Activated CD4-positive, alpha-beta T cell treated with anti-CD3 and anti-CD28 coated beads, Interleukin-2, amount 50 U/mL, for 24 hours (primary cell): Measurements from ENCODE around the gene SOHLH1.

Experiments
- DNase-seq, 2 donors: peaks; one replicate each; pipeline ENCODE4 v3.0.0-alpha.2; 2020; ENCODE audit warnings: low read depth in 1 of 2, low spot score in 1 of 2

Gene SOHLH1

DNA sequence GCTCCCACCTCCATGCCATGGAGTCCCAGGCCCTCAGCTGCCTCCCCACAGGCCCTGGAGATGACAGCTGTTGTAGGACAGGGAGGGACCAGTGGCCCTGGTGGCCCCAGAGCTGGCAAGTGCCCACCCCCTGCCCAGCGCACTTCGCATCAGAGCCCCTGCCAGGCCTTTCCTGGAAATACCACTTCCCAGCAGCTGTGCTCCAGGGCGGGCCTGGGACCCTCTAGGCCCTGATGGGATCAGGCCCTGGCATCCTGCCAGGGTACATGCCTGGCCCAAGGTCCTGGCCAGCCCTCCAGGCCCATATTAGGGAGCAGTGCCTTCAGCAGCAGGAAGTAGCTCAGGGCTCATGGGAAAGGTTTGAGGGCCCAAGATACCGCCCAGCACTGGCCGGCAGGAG is 5.2 kb upstream of the SOHLH1 start:
- DNase-seq, result no peak

DNA sequence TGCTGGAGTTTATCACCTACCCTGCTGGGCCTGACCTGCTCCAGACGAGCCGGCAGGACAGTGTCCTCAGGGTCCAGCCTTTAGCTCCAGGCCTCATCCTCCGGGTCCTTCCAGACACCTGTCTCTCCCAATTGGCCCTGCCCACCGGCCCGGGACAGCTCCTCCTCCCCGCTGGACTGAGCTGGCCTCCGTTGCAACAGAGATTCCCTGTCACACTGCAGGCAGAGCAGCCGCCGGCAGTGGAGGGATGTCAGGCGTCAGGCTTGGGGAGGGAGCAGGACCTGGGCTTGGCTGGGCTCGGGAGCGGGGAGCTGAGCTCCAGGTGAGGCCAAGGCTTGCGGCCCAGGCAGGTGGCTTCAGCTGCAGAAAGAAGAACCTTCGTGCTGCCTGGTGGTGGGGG is 4.4 kb upstream of the SOHLH1 start:
- no peak for DNase-seq

DNA sequence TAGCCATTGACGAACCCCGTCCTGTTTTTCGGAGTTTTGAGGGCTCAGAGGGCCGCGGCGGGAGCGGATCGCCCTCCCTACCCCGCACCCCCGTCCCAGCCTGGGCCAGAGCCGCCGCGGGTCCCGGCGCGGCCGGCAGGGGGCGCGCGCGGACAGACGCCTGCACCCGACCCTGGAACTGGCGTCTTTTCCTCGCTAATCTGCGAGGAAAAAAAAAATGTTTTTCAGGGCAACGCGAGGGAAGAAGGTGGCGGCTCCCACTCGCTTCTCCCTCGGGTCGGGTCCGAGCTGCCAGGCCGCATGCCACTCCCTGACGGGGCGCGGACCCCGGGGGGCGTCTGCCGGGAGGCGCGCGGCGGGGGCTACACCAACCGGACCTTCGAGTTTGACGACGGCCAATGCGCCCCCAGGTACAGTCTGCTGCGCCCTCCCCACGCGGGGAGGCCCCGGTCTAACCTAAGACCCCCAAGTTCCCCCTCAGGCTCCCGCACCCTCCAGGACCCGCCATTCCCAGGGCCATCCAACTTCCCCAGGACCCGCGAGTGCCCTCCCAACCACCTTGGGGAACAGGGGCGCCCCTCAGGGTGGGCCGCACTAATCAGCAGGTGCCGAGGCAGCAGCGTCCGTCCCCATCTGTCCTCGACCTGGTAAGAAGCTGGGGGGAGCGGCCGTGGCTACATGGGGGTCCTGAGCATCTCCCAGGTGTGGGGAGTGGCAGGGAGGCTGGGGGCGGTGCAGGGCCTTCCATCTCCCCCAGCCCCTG is 2.9 kb upstream of the SOHLH1 start, which contains the start of gene KCNT1:
Gene KCNT1, plus strand, starts transcription at position 227 of the 763 bp plus-strand sequence. Its CDS starts 74 bp downstream, at position 301.
- DNase-seq, result peak; percentile 32 to 35

DNA sequence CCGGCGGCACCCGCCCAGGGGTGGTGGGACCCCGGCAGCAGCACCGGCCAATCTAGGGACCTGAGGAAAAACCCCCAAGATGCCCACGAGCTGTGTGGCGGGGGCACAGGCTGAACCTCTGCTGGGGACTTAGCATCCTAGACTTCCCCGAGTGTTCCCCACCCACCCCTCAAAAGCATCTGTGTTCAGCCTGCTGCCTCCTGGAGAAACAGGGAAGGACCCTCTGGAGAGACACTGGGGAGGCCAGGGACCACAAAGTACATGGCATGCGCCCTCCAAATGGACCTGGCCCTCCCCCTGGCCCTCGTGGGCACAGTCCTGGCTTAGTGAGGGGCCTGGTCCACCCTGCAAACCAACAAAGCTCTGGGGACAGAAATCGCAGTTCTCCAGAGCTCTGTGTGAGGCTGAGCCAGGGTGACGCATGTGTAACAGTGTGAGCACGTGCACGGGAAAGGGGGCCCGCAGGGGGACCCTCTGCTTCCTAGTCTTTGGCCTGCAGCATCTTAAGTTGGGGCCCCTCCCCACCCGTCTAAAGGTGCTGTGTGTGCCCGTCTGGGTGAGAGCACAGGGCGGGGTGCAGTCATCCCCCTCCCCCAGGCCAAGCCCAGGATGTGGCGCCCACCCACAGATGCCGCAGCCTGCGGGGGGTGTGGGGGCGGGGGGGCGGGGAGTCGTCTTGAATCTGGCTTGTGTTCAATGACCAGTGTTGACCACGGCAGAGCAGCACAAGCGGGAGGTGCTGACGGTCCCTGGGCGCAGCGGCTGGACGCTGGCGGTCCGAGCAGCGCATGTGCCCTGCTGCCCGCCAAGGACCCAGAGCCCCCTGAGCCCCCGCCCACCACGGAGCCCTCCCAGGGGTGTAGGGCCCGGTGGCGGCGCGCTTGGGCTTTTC is 2.0 kb upstream of the SOHLH1 start:
- no peak for DNase-seq

DNA sequence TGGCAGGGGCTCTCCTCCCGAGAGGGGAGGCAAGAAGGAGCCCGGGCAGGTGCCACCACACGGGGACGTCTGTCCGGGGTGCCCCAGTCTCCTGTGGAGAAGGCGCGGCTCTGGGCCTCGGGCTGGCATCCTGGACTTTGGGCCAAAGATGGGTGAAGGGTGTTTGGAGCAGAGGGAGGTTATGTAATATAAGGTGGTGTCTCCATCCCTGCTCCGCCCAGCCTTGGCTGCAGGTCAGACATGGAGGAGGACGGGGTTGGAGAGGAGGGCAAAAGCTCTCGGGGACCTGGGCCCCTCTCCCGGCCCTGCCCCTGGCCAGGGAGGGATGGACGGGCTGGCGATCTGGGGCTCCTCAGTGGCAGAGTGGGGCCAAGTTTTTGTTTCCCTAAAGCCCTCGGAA is 1.2 kb upstream of the SOHLH1 start:
- no peak for DNase-seq

DNA sequence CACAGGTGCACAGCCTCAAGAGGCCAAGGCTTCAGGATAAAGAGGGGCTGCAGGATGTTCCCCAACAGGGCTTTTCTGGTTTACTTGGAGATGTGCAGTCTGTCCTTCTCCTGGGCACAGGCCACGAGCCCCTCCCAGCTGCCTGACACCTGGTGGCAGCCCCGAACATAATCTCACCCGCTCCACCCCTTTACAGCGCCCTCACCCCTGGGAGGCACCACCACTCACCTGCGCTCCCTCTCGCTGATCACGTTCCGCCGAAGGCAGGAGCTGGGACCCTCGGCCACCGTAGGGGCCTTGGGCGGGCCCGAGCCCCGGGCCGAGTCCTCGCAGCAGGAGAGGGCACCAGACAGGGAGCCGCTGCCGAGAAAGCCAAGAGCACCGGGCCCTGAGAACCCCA is 514 bp downstream of the SOHLH1 start:
- no peak for DNase-seq

DNA sequence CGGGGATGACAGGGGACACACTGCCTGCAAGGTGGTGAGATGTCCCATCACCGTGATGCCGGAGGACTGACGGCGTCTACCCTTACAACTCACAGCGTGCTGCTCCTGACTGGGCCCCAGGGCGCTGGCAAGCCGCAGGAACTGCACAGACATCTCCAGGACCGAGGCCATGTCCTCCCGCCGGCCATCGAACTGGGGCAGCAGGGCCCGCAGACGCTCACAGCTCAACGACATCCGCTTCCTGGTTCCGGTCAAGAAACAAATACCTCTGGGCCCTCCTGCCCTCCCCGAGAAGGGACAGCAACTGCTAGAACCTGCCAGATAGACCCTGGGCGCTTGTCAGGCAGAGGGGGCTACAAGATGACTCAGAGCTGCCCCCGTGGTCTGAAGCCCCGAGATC is 1.0 kb downstream of the SOHLH1 start:
- no peak for DNase-seq

DNA sequence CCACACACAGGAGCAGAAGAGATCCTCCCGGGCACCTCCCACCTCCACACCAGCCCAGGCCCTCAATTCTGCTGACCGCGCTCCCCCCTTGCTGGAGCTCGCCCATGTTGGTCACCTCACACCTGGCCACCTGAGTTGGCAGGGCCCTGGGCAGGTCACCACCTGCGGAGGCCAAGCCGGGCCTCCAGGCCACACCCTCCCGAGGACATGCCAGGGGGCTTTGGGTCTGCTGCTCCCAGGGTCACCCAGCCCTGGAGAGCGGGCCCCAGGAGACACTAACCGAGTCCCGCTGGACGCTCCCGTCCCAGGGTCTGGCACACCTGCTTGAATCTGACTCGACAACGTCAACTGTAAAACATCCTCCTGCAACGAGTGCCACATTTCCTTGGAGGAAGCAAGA is 2.1 kb downstream of the SOHLH1 start:
- no peak for DNase-seq

DNA sequence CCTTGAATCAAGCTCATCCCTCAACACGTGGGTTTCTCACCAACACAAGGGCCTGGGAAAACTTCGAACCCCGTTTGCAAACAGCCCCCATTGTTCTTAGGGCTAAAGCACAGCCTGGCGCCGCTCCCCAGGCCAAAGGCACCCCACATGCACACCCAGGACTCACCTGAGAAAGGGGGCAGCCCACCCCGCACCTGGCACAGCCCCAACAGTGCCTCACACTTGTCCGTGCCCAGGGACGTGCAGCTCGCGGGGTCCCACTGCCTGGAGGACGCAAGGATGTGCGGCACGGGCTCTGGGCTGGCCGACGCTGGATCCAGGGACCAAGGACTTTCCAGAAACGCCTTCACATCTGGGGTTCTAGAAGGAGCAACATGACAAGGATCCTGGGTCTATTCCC is 2.8 kb downstream of the SOHLH1 start:
- no peak for DNase-seq

DNA sequence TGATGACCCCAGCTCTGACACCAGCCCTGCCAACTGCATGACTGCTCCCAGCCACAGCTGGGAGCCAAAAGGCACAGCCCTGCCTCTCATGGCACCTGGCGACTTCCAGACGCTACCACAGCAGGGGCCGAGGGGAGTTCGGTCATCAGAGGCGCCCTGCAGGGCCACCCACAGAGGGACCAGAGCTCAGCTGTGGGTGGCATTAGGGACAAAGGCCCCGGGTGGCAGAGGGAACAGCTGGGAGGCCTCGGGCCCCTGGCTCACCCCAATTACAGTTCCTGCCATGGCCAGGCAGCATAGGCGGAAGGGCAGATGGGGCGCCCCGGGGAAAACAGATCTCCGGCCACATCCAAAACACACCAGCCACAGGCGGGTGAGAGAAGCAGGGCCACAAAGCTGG is 3.6 kb downstream of the SOHLH1 start:
- DNase-seq, result no peak

DNA sequence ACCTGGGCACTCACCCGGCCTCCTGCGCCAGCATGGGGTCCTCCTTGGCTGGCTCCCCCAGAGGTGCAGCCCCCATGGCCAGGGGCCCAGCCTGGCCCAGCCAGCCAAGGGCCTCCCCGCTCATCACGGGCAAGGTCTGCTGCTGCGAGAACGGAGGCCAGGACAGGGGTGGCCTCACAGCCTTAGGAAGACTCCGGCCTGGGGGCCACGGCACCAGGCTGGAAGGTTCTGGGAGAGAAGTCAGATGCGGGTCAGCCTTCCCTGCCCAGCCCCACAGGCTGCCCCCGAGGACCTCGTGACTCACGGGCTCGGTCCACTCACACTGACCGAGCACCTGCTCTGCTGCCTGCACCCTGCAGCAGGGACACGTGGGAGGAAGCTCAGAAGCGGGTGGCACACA is 4.2 kb downstream of the SOHLH1 start:
- no peak for DNase-seq

DNA sequence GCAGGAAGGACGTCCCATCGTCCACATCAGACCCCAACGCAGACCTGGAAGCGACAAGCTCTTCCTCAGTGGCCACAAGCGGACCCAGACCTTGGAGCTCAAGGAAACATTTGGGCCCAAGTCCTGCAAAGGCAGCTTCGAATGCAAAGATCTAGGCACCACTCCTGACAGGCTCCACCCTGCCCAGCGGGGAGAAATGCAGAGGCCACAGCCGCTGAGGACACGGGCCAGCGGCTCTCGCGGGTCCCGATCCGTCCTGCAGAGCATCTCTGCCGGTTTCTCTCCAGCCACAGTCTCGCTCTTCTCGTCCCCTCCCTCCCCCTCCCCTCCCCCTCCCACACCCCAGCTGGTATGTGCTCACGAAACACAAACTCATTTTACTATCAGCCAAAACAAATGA is 4.9 kb downstream of the SOHLH1 start:
- no peak for DNase-seq

DNA sequence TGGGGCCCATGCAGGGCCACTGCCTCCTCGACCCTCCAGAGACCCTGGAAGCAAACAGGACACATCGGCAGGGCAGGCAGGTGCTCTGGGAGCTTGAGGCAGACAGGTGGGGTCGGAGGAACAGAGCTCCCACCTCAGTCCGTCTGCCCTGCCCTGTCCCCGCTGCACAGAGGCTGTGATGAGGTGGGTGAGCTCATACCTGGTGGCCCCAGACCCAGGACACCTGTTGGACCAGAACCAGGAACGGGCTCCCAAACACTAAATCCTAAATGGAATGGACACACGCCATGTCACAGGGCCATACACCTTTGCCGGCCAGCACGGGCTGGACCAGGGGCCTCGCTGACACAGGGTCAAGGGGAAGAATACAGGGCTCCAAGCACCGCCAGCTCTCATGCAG is 5.5 kb downstream of the SOHLH1 start:
- no peak for DNase-seq

DNA sequence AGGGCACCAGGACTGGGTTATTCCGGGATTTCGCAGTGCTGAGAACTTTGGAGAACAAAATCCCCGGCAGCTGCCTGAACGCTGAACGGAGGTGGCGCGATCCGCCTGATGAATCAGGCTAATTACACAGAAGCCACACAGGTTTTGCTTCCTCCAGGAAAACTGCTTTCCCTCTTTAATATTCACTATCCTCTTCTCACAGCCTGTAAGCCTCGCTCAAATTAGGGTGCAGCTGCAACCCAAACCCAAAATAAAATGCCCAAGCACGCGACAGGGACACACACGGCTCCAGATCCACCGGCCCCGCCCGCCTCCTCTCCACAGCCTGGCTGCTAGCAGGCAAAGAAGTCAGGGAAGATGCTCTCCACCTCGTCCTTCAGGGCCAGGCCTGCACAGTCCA is 6.0 kb downstream of the SOHLH1 start:
- DNase-seq, result no peak

DNA sequence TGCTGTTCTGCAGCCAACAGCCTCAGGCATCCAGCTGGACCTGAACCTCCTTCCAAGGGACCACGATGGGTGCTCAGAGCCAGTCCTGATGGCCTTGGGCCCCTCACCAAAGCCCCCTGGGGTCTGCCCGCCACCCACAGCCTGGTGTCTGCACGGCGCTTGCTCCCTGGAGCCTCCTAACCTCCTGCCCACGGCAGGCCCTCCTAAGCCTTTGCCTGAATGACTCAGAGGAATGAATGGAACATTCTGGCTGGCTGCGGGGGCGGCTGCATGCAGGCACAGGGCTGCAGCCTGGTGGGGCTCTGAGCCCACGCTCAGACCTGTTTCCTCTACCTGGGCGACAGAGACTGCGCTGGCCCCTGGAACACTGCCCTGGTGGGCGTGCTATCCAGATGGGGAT is 6.9 kb downstream of the SOHLH1 start:
- DNase-seq, result no peak

DNA sequence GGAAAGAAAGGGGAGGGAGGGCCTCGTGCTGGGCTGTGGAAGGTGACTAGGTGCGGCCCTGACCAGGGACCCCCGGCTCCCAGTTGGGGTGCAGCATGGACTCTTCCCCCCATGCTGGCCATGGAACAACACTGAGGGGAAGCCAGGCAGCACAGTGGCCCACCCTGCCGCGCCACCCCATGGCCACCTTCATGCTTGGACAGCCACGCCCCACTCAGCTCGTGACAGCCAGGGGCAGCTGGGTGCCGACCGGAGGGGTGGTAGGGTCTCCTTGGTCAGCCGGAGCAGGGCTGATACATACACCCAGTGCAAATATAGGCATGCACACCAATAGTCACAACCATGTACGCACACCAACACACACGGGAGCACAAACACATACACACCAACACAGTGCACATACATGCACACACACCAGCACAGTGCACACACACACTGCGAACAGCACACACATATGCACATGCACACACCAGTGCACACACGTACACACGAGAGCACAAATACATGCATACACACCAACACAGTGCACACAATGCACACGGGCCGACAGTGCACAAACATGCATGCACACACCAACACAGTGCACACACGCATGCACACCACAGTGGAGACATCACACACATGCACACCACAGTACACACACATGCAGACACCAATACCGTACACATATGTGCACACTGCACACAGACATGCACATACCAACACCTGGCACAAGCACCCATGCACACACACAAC is 8.3 kb downstream of the SOHLH1 start:
- DNase-seq, result no peak

DNA sequence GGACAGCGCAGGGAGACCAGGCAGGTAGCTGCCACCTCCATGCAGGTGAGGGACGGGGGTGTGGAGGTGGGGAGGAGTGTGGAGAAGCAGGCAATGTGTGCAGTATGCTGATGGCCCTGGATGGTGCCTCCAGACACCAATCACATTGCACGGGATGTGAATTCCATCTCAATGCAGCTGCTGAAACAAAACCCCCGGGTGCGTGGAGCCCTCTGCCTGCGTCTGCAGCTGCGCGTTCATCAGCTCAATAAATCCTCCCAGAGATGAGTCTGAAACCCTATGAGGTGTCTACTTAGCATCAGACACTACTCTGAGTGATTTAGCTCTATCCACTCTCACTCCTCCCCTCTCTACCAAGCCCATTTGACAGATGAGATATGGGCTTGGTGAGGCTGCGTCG is 10.3 kb downstream of the SOHLH1 start:
- DNase-seq, result no peak

DNA sequence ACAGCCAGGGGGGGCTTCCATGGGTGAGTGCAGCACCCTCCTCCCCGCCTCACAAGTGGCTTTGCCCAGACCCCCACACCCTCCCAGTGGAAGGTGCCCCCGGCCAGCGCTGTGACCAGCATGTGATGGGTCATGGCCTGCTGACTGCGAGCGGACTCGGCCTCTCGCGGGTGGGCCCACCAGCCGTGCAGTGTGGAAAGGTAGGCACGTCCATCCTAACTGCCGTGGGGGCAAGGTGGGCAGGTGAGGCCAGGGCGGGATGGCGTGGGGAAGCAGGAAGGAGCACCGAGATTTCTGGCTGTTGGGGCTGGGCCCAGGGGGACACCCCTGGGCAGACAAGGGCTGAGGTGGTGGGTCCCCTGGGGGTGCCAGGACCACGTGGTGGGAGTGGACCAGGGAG is 12.1 kb downstream of the SOHLH1 start:
- DNase-seq, result no peak

DNA sequence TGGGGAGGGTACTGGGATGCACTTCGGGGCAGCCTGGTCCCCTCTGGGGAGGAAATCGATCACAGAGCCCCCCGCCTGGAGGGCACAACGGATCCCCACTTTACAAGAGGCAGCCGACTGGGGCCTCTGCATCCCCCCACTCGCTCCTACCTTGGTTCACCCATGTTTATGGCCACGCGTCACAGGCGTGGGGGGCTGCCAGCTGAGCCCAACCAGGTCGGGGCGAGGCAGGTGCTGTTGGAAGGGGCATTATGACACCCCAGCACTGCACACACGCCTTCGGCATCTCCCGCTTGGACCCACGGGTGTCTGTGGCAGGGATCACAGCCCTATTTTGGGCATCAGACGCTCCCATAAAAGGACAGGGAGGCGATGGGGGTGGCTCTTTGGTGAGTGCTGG is 14.6 kb downstream of the SOHLH1 start:
- DNase-seq, result no peak

DNA sequence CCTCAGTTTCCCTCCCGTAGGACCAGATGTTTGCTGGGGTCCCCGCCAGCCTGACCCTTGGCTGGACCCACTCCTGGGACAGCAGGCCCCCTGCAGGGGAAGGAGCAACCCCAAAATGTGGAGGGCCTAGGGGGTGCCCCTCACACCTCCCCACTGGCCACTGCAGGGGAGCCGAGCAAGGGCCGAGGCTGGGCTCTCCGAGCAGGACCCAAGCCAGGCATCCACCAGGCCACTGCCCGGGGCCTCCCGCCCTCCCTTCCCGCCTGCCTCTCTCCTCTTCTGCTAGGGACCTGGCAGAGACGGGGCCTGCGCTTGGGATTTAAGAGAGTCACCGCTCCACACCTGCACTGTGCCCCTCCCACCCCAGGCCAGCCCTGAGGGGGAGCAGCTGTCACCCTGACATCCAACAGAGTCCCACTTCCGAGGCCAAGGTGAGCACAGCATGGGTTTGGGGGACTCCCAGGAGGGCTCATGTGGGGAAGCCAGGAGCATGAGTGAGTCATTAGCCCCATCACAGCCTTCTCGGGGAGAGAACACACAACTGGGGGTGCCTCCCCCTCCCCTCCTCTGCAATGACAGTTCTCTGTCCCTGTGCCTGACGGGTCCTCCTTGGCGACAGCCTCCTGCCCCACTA is 15.8 kb downstream of the SOHLH1 start:
- no peak for DNase-seq

DNA sequence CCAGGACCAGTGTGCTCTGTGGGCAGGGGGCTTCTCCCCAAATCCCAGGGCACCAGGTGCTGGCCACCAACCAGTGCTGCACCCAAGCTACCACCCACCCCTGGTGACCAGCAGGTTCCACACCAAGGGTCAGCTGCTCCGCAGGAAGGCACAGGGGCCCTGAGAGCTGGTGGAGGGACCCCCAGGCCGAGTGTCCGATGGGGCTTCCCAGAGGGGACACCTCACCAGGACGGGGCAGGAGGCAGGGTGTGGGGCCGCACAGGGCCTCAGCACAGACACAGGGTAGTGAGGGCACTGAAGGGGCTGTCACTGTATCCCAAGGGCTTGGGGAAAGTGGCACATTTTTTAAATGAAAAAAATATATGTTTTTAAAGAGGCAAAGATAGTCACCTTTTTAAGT is 18.1 kb downstream of the SOHLH1 start:
- DNase-seq, result no peak
